ENCODE data around the gene OR51B2.

Gene OR51B2

DNA sequence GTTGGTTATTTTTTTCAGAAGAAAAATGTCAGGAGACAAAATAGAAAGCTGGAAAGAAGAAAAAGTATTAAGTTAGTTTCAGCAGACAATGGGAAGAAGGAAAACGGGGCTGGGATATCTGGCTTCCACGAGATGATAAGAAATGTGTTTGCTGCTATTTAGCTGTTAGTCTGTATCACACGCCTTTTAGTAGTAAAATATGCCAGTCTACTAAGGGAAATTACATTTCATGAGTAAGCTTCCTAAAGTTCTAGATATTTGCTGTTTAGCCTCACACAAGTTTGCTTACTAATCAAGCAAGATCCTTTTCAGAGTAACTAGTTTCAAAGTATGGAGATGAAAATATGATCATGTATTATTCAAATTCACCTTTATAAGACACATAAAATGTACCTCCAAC, 23.8 kb downstream of the OR51B2 start:
- no peak for ATAC-seq
- no peak for TF ChIP-seq ZNF70 (CRISPR knock-in tag; IDR thresholded peaks at IDR 0.05)
- no peak for TF ChIP-seq ESRRG (CRISPR knock-in tag; IDR thresholded peaks at IDR 0.05)
- TF ChIP-seq ZFP30 (CRISPR knock-in tag; IDR thresholded peaks at IDR 0.05) = no peak
- TF ChIP-seq, protein P1, sequence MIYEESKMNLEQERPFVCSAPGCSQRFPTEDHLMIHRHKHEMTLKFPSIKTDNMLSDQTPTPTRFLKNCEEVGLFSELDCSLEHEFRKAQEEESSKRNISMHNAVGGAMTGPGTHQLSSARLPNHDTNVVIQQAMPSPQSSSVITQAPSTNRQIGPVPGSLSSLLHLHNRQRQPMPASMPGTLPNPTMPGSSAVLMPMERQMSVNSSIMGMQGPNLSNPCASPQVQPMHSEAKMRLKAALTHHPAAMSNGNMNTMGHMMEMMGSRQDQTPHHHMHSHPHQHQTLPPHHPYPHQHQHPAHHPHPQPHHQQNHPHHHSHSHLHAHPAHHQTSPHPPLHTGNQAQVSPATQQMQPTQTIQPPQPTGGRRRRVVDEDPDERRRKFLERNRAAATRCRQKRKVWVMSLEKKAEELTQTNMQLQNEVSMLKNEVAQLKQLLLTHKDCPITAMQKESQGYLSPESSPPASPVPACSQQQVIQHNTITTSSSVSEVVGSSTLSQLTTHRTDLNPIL (CRISPR knock-in tag; IDR thresholded peaks at IDR 0.05; ENCODE audit: low read depth) = no peak
- no peak for TF ChIP-seq ZNF8 (CRISPR knock-in tag; IDR thresholded peaks at IDR 0.05)
- no peak for TF ChIP-seq CSDC2 (CRISPR knock-in tag; IDR thresholded peaks at IDR 0.05)
- no peak for TF ChIP-seq ZNF565 (CRISPR knock-in tag; conservative IDR thresholded peaks at IDR 0.05; ENCODE audit: low read depth)
- TF ChIP-seq, protein P2, sequence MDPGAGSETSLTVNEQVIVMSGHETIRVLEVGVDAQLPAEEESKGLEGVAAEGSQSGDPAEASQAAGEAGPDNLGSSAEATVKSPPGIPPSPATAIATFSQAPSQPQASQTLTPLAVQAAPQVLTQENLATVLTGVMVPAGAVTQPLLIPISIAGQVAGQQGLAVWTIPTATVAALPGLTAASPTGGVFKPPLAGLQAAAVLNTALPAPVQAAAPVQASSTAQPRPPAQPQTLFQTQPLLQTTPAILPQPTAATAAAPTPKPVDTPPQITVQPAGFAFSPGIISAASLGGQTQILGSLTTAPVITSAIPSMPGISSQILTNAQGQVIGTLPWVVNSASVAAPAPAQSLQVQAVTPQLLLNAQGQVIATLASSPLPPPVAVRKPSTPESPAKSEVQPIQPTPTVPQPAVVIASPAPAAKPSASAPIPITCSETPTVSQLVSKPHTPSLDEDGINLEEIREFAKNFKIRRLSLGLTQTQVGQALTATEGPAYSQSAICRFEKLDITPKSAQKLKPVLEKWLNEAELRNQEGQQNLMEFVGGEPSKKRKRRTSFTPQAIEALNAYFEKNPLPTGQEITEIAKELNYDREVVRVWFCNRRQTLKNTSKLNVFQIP (CRISPR knock-in tag; IDR thresholded peaks at IDR 0.05; ENCODE audit: borderline replicate concordance, low read depth) = no peak
- TF ChIP-seq, protein P3, sequence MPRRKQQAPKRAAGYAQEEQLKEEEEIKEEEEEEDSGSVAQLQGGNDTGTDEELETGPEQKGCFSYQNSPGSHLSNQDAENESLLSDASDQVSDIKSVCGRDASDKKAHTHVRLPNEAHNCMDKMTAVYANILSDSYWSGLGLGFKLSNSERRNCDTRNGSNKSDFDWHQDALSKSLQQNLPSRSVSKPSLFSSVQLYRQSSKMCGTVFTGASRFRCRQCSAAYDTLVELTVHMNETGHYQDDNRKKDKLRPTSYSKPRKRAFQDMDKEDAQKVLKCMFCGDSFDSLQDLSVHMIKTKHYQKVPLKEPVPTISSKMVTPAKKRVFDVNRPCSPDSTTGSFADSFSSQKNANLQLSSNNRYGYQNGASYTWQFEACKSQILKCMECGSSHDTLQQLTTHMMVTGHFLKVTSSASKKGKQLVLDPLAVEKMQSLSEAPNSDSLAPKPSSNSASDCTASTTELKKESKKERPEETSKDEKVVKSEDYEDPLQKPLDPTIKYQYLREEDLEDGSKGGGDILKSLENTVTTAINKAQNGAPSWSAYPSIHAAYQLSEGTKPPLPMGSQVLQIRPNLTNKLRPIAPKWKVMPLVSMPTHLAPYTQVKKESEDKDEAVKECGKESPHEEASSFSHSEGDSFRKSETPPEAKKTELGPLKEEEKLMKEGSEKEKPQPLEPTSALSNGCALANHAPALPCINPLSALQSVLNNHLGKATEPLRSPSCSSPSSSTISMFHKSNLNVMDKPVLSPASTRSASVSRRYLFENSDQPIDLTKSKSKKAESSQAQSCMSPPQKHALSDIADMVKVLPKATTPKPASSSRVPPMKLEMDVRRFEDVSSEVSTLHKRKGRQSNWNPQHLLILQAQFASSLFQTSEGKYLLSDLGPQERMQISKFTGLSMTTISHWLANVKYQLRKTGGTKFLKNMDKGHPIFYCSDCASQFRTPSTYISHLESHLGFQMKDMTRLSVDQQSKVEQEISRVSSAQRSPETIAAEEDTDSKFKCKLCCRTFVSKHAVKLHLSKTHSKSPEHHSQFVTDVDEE (CRISPR knock-in tag; IDR thresholded peaks at IDR 0.05) = no peak
- no peak for TF ChIP-seq PPARA (CRISPR knock-in tag; IDR thresholded peaks at IDR 0.05; ENCODE audit: borderline replicate concordance)
- no peak for TF ChIP-seq OSR1 (CRISPR knock-in tag; IDR thresholded peaks at IDR 0.05)
- no peak for TF ChIP-seq GLIS3 (CRISPR knock-in tag; IDR thresholded peaks at IDR 0.05)
- TF ChIP-seq, protein P4, sequence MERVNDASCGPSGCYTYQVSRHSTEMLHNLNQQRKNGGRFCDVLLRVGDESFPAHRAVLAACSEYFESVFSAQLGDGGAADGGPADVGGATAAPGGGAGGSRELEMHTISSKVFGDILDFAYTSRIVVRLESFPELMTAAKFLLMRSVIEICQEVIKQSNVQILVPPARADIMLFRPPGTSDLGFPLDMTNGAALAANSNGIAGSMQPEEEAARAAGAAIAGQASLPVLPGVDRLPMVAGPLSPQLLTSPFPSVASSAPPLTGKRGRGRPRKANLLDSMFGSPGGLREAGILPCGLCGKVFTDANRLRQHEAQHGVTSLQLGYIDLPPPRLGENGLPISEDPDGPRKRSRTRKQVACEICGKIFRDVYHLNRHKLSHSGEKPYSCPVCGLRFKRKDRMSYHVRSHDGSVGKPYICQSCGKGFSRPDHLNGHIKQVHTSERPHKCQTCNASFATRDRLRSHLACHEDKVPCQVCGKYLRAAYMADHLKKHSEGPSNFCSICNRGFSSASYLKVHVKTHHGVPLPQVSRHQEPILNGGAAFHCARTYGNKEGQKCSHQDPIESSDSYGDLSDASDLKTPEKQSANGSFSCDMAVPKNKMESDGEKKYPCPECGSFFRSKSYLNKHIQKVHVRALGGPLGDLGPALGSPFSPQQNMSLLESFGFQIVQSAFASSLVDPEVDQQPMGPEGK (CRISPR knock-in tag; IDR thresholded peaks at IDR 0.05; ENCODE audit: borderline replicate concordance) = no peak
- TF ChIP-seq SNAI2 (CRISPR knock-in tag; IDR thresholded peaks at IDR 0.05) = no peak
- TF ChIP-seq TOX (CRISPR knock-in tag; IDR thresholded peaks at IDR 0.05; ENCODE audit: borderline replicate concordance) = no peak
- TF ChIP-seq, protein P5, sequence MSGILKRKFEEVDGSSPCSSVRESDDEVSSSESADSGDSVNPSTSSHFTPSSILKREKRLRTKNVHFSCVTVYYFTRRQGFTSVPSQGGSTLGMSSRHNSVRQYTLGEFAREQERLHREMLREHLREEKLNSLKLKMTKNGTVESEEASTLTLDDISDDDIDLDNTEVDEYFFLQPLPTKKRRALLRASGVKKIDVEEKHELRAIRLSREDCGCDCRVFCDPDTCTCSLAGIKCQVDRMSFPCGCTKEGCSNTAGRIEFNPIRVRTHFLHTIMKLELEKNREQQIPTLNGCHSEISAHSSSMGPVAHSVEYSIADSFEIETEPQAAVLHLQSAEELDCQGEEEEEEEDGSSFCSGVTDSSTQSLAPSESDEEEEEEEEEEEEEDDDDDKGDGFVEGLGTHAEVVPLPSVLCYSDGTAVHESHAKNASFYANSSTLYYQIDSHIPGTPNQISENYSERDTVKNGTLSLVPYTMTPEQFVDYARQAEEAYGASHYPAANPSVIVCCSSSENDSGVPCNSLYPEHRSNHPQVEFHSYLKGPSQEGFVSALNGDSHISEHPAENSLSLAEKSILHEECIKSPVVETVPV (CRISPR knock-in tag; IDR thresholded peaks at IDR 0.05) = no peak

DNA sequence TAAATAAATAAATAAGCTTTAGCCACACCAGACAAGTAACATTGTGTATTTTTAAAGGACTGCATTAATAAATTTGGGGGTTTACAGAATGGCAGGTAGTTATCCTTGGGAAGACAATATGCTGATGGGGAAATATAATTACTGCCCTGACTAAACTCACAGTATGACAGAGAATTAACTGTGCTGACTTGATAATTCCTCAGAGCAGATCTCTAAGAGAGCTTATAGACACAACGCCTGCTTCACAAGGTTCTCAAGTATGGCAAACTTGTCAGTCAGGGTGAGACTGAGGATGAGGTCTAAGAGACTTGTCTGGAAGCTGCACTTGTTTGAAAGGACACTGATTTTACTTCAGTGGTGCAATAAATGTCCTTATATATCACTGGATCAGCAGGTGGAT, 25.6 kb downstream of the OR51B2 start:
- no peak for ATAC-seq
- TF ChIP-seq PPARA (CRISPR knock-in tag; IDR thresholded peaks at IDR 0.05; ENCODE audit: borderline replicate concordance) = no peak
- TF ChIP-seq, protein P4 (CRISPR knock-in tag; IDR thresholded peaks at IDR 0.05; ENCODE audit: borderline replicate concordance) = no peak
- TF ChIP-seq ZFP3 (CRISPR knock-in tag; IDR thresholded peaks at IDR 0.05) = no peak
- TF ChIP-seq RARB (CRISPR knock-in tag; IDR thresholded peaks at IDR 0.05) = no peak
- TF ChIP-seq BACH2 (CRISPR knock-in tag; IDR thresholded peaks at IDR 0.05; ENCODE audit: borderline replicate concordance) = no peak
- TF ChIP-seq, protein P1 (CRISPR knock-in tag; IDR thresholded peaks at IDR 0.05; ENCODE audit: low read depth) = no peak

Data from SK-N-SH treated with all-trans-retinoic acid at 6 μM for 48 hours (cell line).